Adrenal gland (tissue), 5 donors: Measurements from ENCODE around the gene ZNF205.

Experiments
- CTCF ChIP-seq, 6 experiments: fragments of 450-650 bp in 4 of 6; fragments of 200-600 bp in 2 of 6; sonication (generic) in 1 of 6; IDR thresholded peaks; 1 replicate in 5 of 6; 2 replicates in 1 of 6; pipeline versions ENCODE4 v1.5.1 to v1.8.0; 2016 to 2021; ENCODE audit warnings: antibody characterized with exemption in 6 of 6, mild to moderate bottlenecking in 2 of 6, moderate library complexity in 1 of 6
- POLR2A ChIP-seq, 2 donors: fragments of 450-650 bp; IDR thresholded peaks; one replicate each; pipeline ENCODE4 v1.6.1; 2017; ENCODE audit warnings: antibody characterized with exemption in 2 of 2, mild to moderate bottlenecking in 2 of 2, moderate library complexity in 1 of 2
- donor health status: DM: no; HTN: no; CAD: no.

- TF ChIP-seq CTCF (IDR thresholded peaks at IDR 0.05): no peak
- no peak for TF ChIP-seq POLR2A (IDR thresholded peaks at IDR 0.05)
These were observed 15.4 kb downstream of the ZNF205 start for GRCh38 chr16:3127745-3128144.
